A549 (cell line): ENCODE results near the gene SCYL3. TPM values are rescaled to one million over a fixed set of nuclear protein-coding genes. Genes with fewer than 3 reads are reported as not detected.
A peak's percentile ranks its signal among the peaks of the same experiment; 100 is the strongest.

Experiments used
- ATAC-seq, 2 experiments: fragments of 200-7000 bp in 1 of 2; fragments of >200 bp in 1 of 2; cut with Nextera tagmentation in 1 of 2; cut with Tn5 transposase in 1 of 2; 3 replicates each; pipeline versions ENCODE4 v1.8.0 to v1.9.1; 2018 to 2020; ENCODE audit warnings: mild to moderate bottlenecking in 1 of 2, moderate library complexity in 1 of 2
- CTCF ChIA-PET: fragments of 300-600 bp; sonication (Branson Sonifier 250); formaldehyde crosslinking; extraction: SDS; loops from one replicate; lab custom pipeline; 2021; ENCODE audit warnings: antibody characterized with exemption, inconsistent platforms; lab: Yijun Ruan, JAX
- POLR2A ChIA-PET: fragments of 350-600 bp; formaldehyde crosslinking; extraction: SDS; loops from one replicate; lab custom pipeline; 2021; ENCODE audit warnings: antibody characterized with exemption, inconsistent platforms; lab: Yijun Ruan, JAX
- DNase-seq, 2 experiments: peaks; one replicate each; pipeline versions ENCODE4 v3.0.0 to v3.0.0-alpha.2; 2011 to 2016; ENCODE audit warnings: low read depth in 1 of 2, low spot score in 1 of 2
- FAIRE-seq: peaks from 2 replicates; lab custom pipeline; 2011; peaks lifted over from hg19 to GRCh38; lab: Jason Lieb, UNC
- H3K27ac ChIP-seq, 2 experiments: fragments of >200 bp; sonication (Bioruptor Twin); formaldehyde crosslinking; 3 replicates each; pipeline ENCODE4 v1.5.1; 2016 to 2017
- H3K4me1 ChIP-seq: fragments of >200 bp; sonication (Bioruptor Twin); formaldehyde crosslinking; 3 replicates; pipeline ENCODE4 v1.6.1; 2016
- H3K4me2 ChIP-seq: fragments of >200 bp; sonication (Bioruptor Twin); formaldehyde crosslinking; 3 replicates; pipeline ENCODE4 v1.6.1; 2016
- H3K4me3 ChIP-seq: fragments of >200 bp; sonication (Bioruptor Twin); formaldehyde crosslinking; 3 replicates; pipeline ENCODE4 v1.5.1; 2016
- H3K9me3 ChIP-seq: fragments of >200 bp; sonication (Bioruptor Twin); formaldehyde crosslinking; 3 replicates; pipeline ENCODE4 v1.6.1; 2016
- BHLHE40 ChIP-seq: IDR thresholded peaks from 2 replicates; pipeline ENCODE4 v1.6.1; 2012; ENCODE audit warnings: low read depth, low read length, inconsistent platforms
- CEBPB ChIP-seq, 2 experiments: fragments of >200 bp in 1 of 2; sonication (Bioruptor Twin) in 1 of 2; formaldehyde crosslinking in 1 of 2; IDR thresholded peaks; 2 replicates each; pipeline ENCODE4 v1.6.1; 2012 to 2016
- CHD2 ChIP-seq: fragments of 150-350 bp; IDR thresholded peaks from 2 replicates; pipeline ENCODE4 v1.6.1; 2014; ENCODE audit warnings: low read length; ENCODE audit not compliant: partially characterized antibody
- CHD4 ChIP-seq: fragments of 200-600 bp; sonication (generic); IDR thresholded peaks from 2 replicates; pipeline ENCODE4 v1.6.1; 2016; ENCODE audit warnings: antibody characterized with exemption, mild to moderate bottlenecking, borderline replicate concordance
- ESRRA ChIP-seq: fragments of 150-350 bp; IDR thresholded peaks from 2 replicates; pipeline ENCODE4 v1.6.1; 2014; ENCODE audit warnings: mild to moderate bottlenecking, low read length, borderline replicate concordance
- FOSL2 ChIP-seq, 2 experiments: fragments of 450-650 bp in 1 of 2; fragments of >200 bp in 1 of 2; sonication (Bioruptor Twin) in 1 of 2; formaldehyde crosslinking; IDR thresholded peaks; 2 replicates each; pipeline versions ENCODE4 v1.5.0 to v1.6.1; 2016 to 2020; ENCODE audit warnings: mild to moderate bottlenecking in 1 of 2, moderate library complexity in 1 of 2
- HES2 ChIP-seq: fragments of >200 bp; sonication (Bioruptor Twin); formaldehyde crosslinking; IDR thresholded peaks from 2 replicates; pipeline ENCODE4 v1.6.1; 2016
- HOXB5 ChIP-seq: fragments of 250-450 bp; sonication (Bioruptor Pico); IDR thresholded peaks from 2 replicates; pipeline ENCODE4 v1.5.0; 2020; ENCODE audit warnings: mild to moderate bottlenecking, moderate library complexity
- MAFK ChIP-seq: fragments of 450-650 bp; IDR thresholded peaks from 2 replicates; pipeline ENCODE4 v1.6.1; 2014; ENCODE audit not compliant: partially characterized antibody
- MAZ ChIP-seq: fragments of 150-350 bp; IDR thresholded peaks from 2 replicates; pipeline ENCODE4 v1.6.1; 2014; ENCODE audit warnings: antibody characterized with exemption, low read depth, low read length, borderline replicate concordance
- MYC ChIP-seq: IDR thresholded peaks from 2 replicates; pipeline ENCODE4 v1.6.1; 2012; ENCODE audit warnings: mild to moderate bottlenecking, inconsistent platforms, low read length, improper control_type of control experiment, borderline replicate concordance
- NPAS2 ChIP-seq: fragments of 250-450 bp; sonication (Bioruptor Pico); IDR thresholded peaks from 2 replicates; pipeline ENCODE4 v1.8.0; 2022; ENCODE audit warnings: mild to moderate bottlenecking, moderate library complexity, borderline replicate concordance
- PHF8 ChIP-seq: fragments of 200-600 bp; sonication (generic); IDR thresholded peaks from 2 replicates; pipeline ENCODE4 v1.6.1; 2016; ENCODE audit warnings: low read depth, mild to moderate bottlenecking, antibody characterized with exemption, moderate library complexity, borderline replicate concordance
- POLR2A ChIP-seq: IDR thresholded peaks from 2 replicates; pipeline ENCODE4 v1.6.1; 2012; ENCODE audit warnings: mild to moderate bottlenecking, low read length
- RAD21 ChIP-seq, 2 experiments: fragments of >200 bp in 1 of 2; sonication (Bioruptor Twin) in 1 of 2; formaldehyde crosslinking in 1 of 2; IDR thresholded peaks in 1 of 2; conservative IDR thresholded peaks in 1 of 2; 2 replicates in 1 of 2; 3 replicates in 1 of 2; pipeline ENCODE4 v1.6.1; 2012 to 2018; ENCODE audit warnings: inconsistent platforms in 1 of 2
- RARB ChIP-seq: fragments of 250-450 bp; sonication (Bioruptor Pico); IDR thresholded peaks from 2 replicates; pipeline ENCODE4 v1.8.0; 2021; ENCODE audit warnings: mild to moderate bottlenecking, moderate library complexity
- RCOR1 ChIP-seq: fragments of 150-350 bp; IDR thresholded peaks from 2 replicates; pipeline ENCODE4 v1.6.1; 2014; ENCODE audit warnings: antibody characterized with exemption, low read length, low read depth
- TFCP2L1 ChIP-seq: fragments of 250-450 bp; sonication (Bioruptor Pico); IDR thresholded peaks from 2 replicates; pipeline ENCODE4 v1.5.0; 2021; ENCODE audit warnings: mild to moderate bottlenecking
- TP53 ChIP-seq: fragments of 250-450 bp; sonication (Bioruptor Pico); IDR thresholded peaks from 2 replicates; pipeline ENCODE4 v1.5.0; 2021; ENCODE audit warnings: mild to moderate bottlenecking, moderate library complexity
- USF2 ChIP-seq: fragments of 450-650 bp; IDR thresholded peaks from 2 replicates; pipeline ENCODE4 v1.6.1; 2014; ENCODE audit warnings: antibody characterized with exemption
- ZC3H11A ChIP-seq: fragments of 450-650 bp; IDR thresholded peaks from 2 replicates; pipeline ENCODE4 v1.6.1; 2014; ENCODE audit warnings: antibody characterized with exemption, mild to moderate bottlenecking
- WGBS: methylation state at CpG from one replicate; pipeline ENCODE4 v1.1.6; 2017; ENCODE audit errors: missing lambda C conversion rate; 5-methylcytosine and 5-hydroxymethylcytosine counted together
- polyA plus RNA-seq, 4 experiments: library from polyadenylated mRNA; depleted of rRNA in 3 of 4; stranded (reverse); fragments of >200 nt; fragmentation: RNase III in 1 of 4; extraction: RNeasy Plus Mini Kit Qiagen cat#74134 plus additional on column Dnase treatment in 1 of 4; gene quantifications; 2 replicates in 3 of 4; 3 replicates in 1 of 4; pipeline ENCODE4 v1.2.3, GENCODE V29; 2011 to 2017
- TF ChIP-seq, protein P1 (sequence below): fragments of >200 bp; sonication (Bioruptor Twin); formaldehyde crosslinking; IDR thresholded peaks from 3 replicates; pipeline ENCODE4 v1.5.1; 2016
- TF ChIP-seq, protein P2 (sequence below): fragments of >200 bp; sonication (Bioruptor Twin); formaldehyde crosslinking; IDR thresholded peaks from 3 replicates; pipeline ENCODE4 v1.6.1; 2016
- TF ChIP-seq, protein P3 (sequence below): IDR thresholded peaks from 2 replicates; pipeline ENCODE4 v1.6.1; 2012

SCYL3 gene
- polyA plus RNA-seq, 2 of the 4 experiments (the other 2 are of a cell fraction), result 3.2 to 7.3 TPM

DNA sequence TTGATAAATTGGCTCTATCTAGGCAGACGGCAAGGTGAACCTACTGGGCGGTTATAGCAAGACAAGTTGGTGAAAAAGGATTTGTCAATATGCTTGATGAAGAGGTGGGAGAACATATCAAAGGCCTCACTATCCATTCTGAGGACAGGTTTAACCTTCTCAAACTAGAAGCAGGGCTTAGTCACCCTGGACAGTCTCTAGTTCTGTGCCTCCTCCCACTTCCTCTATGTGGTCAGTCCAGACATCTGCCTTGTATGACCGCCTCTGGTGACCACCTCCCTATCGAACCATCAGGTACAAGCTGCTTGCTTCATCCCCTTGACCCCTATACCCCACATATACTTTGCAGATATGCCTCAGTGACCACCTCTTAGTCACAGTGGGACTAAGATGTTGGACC is 2.3 kb upstream of the SCYL3 start:
- Histone ChIP-seq H3K4me1 (peaks cover 16% of the 10 kb centered on the region), H3K27ac (no peak overlapping the region), H3K9me3 (no peaks in the 10 kb centered on the region), H3K4me2 (no peak overlapping the region), H3K4me3 (no peak overlapping the region)
- CTCF ChIA-PET, result no interaction called here
- no peak for FAIRE-seq
- no peak for ATAC-seq
- DNase-seq, result no peak
- no peak for TF ChIP-seq ZC3H11A
- TF ChIP-seq BHLHE40, result no peak
- TF ChIP-seq ESRRA, result no peak
- TF ChIP-seq, protein P1, sequence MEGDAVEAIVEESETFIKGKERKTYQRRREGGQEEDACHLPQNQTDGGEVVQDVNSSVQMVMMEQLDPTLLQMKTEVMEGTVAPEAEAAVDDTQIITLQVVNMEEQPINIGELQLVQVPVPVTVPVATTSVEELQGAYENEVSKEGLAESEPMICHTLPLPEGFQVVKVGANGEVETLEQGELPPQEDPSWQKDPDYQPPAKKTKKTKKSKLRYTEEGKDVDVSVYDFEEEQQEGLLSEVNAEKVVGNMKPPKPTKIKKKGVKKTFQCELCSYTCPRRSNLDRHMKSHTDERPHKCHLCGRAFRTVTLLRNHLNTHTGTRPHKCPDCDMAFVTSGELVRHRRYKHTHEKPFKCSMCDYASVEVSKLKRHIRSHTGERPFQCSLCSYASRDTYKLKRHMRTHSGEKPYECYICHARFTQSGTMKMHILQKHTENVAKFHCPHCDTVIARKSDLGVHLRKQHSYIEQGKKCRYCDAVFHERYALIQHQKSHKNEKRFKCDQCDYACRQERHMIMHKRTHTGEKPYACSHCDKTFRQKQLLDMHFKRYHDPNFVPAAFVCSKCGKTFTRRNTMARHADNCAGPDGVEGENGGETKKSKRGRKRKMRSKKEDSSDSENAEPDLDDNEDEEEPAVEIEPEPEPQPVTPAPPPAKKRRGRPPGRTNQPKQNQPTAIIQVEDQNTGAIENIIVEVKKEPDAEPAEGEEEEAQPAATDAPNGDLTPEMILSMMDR, result no peak
- TF ChIP-seq CEBPB (IDR thresholded peaks at IDR 0.05), result no peak
- no peak for TF ChIP-seq MAZ
- no peak for TF ChIP-seq PHF8
- TF ChIP-seq TFCP2L1 (CRISPR knock-in tag), result no peak
- no peak for TF ChIP-seq HES2
- TF ChIP-seq POLR2A, result no peak
- TF ChIP-seq RCOR1, result no peak
- POLR2A ChIA-PET, result no interaction called here
- 80% methylated on average over 4 of the region's 4 CpGs for WGBS

- H3K4me2 ChIP-seq, result peak overlapping the region; percentile 76
- WGBS, result 27% methylated on average over 15 of the region's 15 CpGs
- DNase-seq (peak in 1 of 2 experiments; percentile 6), FAIRE-seq (no peak), ATAC-seq (peak; percentile 2 to 6; a peak in 2 of 6 replicates)
- H3K9me3 ChIP-seq, result no peaks in the 10 kb centered on the region
- CTCF ChIA-PET, result interaction anchor here (1.1 to 1.2 kb wide), 2 partner anchors 12 to 180 kb away, joined by 3 to 4 read pairs; partner anchors contain the start of gene KIFAP3
- peaks cover 22% of the 10 kb centered on the region for H3K4me1 ChIP-seq
- H3K27ac ChIP-seq, result peak overlapping the region; percentile 94 to 96
- POLR2A ChIA-PET, result interaction anchor here (1.0 to 2.1 kb wide), 6 partner anchors 8 to 638 kb away, joined by 4 to 8 read pairs (median 6); partner anchors contain the start of genes GORAB, KIFAP3 and SLC19A2
- H3K4me3 ChIP-seq, result peak overlapping the region; percentile 99
- TF ChIP-seq CHD4 (no peak), CHD2 (no peak), FOSL2 (IDR thresholded peaks at IDR 0.05) (no peak), FOSL2 (CRISPR knock-in tag; IDR thresholded peaks at IDR 0.05) (0 out of 2 replicates have a peak, but pooled peaks have one; percentile 0), RAD21 (conservative IDR thresholded peaks at IDR 0.05 in 1 of 2, IDR thresholded peaks at IDR 0.05 in 1 of 2) (no peak), MYC (no peak), RARB (no peak), TP53 (CRISPR knock-in tag) (no peak), PHF8 (peak; percentile 35; the same call in 1 of the 2 replicates), HES2 (no peak), HOXB5 (no peak), MAFK (peak; percentile 66), NPAS2 (CRISPR knock-in tag) (no peak), USF2 (no peak)
- TF ChIP-seq, protein P2, sequence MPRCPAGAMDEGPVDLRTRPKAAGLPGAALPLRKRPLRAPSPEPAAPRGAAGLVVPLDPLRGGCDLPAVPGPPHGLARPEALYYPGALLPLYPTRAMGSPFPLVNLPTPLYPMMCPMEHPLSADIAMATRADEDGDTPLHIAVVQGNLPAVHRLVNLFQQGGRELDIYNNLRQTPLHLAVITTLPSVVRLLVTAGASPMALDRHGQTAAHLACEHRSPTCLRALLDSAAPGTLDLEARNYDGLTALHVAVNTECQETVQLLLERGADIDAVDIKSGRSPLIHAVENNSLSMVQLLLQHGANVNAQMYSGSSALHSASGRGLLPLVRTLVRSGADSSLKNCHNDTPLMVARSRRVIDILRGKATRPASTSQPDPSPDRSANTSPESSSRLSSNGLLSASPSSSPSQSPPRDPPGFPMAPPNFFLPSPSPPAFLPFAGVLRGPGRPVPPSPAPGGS, result 0 out of 3 replicates have a peak, but pooled peaks have one; percentile 63
- TF ChIP-seq, protein P3, sequence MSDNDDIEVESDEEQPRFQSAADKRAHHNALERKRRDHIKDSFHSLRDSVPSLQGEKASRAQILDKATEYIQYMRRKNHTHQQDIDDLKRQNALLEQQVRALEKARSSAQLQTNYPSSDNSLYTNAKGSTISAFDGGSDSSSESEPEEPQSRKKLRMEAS, result no peak
Measured at GRCh38 chr1:169894424-169895145, 889 bp upstream of the SCYL3 start.
